Cardiac fibroblast (primary cell): ENCODE measurements around the gene VARS2.
A peak's percentile ranks its signal among the peaks of the same experiment; 100 is the strongest.

Experiments
- DNase-seq, 2 donors: peaks; one replicate each; pipeline versions ENCODE4 v3.0.0 to v3.0.0-alpha.2; 2010; ENCODE audit warnings: low read depth in 2 of 2
- H3K4me3 ChIP-seq, 2 donors: replicated peaks in 1 of 2; 1 replicate in 1 of 2; 2 replicates in 1 of 2; pipeline ENCODE4 v1.5.1; 2011; ENCODE audit warnings: low read depth in 2 of 2, low read length in 2 of 2, mild to moderate bottlenecking in 2 of 2, moderate library complexity in 1 of 2
- CTCF ChIP-seq: IDR thresholded peaks from one replicate; pipeline ENCODE4 v1.5.1; 2011; ENCODE audit warnings: low read depth, mild to moderate bottlenecking, low read length, inconsistent platforms

The VARS2 gene

DNA sequence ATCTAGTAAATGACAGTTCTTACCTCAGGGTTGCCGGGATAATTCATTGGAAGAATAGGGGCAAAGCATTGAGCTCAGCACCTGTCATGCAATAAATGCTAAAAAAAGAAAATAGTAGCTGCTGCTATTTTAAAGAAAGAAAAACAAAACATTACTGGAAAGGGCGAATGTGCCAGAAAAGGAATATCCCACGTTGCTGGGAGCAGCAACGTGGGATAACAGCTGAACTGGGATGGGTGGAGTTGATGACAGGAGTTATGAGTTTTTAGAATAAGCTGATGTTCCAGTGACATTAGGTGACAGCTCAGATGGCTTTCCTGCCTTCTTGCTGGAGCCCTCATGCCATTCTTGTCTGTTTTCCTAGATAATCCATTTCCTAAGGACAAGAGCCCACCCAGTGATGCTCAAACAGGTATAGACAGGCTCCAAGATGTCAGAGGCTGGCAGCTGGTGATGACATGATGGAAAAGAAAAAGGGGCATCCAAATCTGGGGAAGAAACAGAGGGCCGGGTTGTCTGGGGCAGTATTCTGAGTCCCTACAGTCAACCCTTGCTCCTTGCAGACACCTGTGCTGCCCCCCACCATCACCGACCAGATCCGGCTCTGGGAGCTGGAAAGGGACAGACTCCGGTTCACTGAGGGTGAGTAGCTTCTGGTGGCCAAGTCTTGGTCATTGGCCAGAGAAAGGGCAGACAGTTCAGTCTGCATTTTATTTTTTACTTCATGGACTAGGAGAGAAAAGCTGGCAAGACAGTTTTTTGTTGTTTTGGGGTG is 1.1 kb upstream of the VARS2 start:
- no peak overlapping the region for H3K4me3 ChIP-seq
- no peak for TF ChIP-seq CTCF
- DNase-seq, result no peak

GRCh38 chr6:30913721-30914075 is 340 bp upstream of the VARS2 start:
- H3K4me3 ChIP-seq, result peak overlapping the region; percentile 27 to 54
- no peak for TF ChIP-seq CTCF
- peak in 1 of 2 donors; percentile 2 for DNase-seq

DNA sequence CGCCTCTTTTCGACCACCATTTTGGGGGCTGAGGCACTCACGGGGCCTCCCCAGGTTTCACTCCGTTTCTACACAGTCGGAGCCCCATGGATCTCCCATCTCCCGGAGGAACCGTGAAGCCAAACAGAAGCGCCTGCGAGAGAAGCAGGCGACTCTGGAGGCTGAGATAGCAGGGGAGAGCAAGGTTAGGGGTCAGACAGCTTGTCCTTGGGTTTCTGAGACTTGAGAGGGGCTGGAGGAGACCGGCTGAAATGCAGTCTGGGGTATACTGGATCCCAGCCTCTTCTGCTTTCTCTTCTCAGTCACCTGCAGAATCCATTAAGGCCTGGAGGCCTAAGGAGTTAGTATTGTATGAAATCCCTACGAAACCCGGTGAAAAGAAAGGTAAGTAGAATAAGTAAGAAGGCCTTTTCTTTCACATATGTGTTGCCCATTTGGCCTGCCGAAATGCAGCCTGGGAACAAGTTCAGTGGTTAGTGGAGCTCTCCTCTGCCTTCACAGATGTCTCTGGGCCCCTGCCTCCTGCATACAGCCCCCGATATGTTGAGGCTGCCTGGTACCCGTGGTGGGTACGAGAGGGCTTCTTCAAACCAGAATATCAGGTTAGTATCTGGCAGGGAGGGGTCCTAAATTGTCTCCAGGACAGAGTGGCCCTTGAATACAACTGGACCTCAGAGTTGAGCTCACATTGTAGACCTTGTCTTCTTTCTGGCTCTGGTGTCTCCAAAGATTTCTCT is 984 bp downstream of the VARS2 start:
- TF ChIP-seq CTCF, result no peak
- peak overlapping the region; percentile 49 to 54 for H3K4me3 ChIP-seq
- peak in 1 of 2 donors; percentile 2 for DNase-seq

- peak; percentile 82 to 83 for DNase-seq
- peak; percentile 75 for TF ChIP-seq CTCF
- H3K4me3 ChIP-seq, result no peak overlapping the region
Measured at GRCh38 chr6:30915591-30915946, 1.5 kb downstream of the VARS2 start.

DNA sequence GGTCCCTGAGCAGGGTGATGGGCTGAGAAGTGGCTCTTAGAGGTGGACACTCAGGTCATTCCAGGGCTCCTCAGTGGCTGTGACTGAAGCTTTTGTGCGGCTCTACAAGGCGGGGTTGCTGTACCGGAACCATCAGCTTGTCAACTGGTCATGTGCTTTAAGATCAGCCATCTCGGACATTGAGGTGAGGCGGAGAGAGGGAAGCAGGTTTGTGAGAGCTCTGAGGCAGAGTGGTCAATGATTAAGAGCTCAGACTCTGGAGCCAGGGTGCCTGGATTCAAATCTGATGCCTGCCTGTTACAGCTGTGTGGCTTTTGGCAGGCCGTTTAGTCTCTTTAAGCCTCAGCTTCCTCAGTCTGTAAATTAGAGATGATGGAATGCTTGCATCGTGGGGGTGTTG is 3.0 kb downstream of the VARS2 start:
- no peak for TF ChIP-seq CTCF
- no peak for DNase-seq
- no peak overlapping the region for H3K4me3 ChIP-seq

GRCh38 chr6:30917487-30917886 is 3.4 kb downstream of the VARS2 start:
- DNase-seq, result no peak
- H3K4me3 ChIP-seq, result no peak overlapping the region
- TF ChIP-seq CTCF, result no peak
